Hepatocyte (in vitro differentiated cells): Measurements from ENCODE around the gene TIAM1. TPM values are rescaled to one million over a fixed set of nuclear protein-coding genes. Genes with fewer than 3 reads are reported as not detected.
A peak's percentile ranks its signal among the peaks of the same experiment; 100 is the strongest.

Experiments
- DNase-seq: peaks from one replicate; pipeline ENCODE4 v3.0.0-alpha.2; 2016; ENCODE audit warnings: low spot score
- H2AFZ ChIP-seq: fragments of 200-600 bp; sonication (generic); 2 replicates; pipeline ENCODE4 v1.6.0; 2016; ENCODE audit warnings: antibody characterized with exemption, mild to moderate bottlenecking
- H3K27ac ChIP-seq: fragments of 200-600 bp; sonication (generic); 2 replicates; pipeline ENCODE4 v1.5.1; 2016; ENCODE audit warnings: mild to moderate bottlenecking
- H3K27me3 ChIP-seq: fragments of 200-600 bp; sonication (generic); 2 replicates; pipeline ENCODE4 v1.6.1; 2016
- H3K36me3 ChIP-seq: fragments of 200-600 bp; sonication (generic); replicated peaks from 2 replicates; pipeline ENCODE4 v1.5.1; 2016; ENCODE audit warnings: low read depth; ENCODE audit not compliant: insufficient read depth
- H3K4me1 ChIP-seq: fragments of 200-600 bp; sonication (generic); 2 replicates; pipeline ENCODE4 v1.5.1; 2016; ENCODE audit warnings: mild to moderate bottlenecking, moderate library complexity; ENCODE audit not compliant: insufficient read depth
- H3K4me2 ChIP-seq: fragments of 200-600 bp; sonication (generic); 2 replicates; pipeline ENCODE4 v1.6.0; 2016
- H3K4me3 ChIP-seq: fragments of 200-600 bp; sonication (generic); 2 replicates; pipeline ENCODE4 v1.5.1; 2016; ENCODE audit warnings: mild to moderate bottlenecking
- H3K79me2 ChIP-seq: fragments of 200-600 bp; sonication (generic); 2 replicates; pipeline ENCODE4 v1.6.0; 2017; ENCODE audit warnings: mild to moderate bottlenecking
- H3K9me2 ChIP-seq: fragments of 200-600 bp; sonication (generic); replicated peaks from 2 replicates; pipeline ENCODE4 v1.6.0; 2017; ENCODE audit warnings: mild to moderate bottlenecking; ENCODE audit not compliant: insufficient read depth
- H3K9me3 ChIP-seq: fragments of 200-600 bp; sonication (generic); 2 replicates; pipeline ENCODE4 v1.5.1; 2016; ENCODE audit warnings: low read depth, mild to moderate bottlenecking
- H4K20me1 ChIP-seq: fragments of 200-600 bp; sonication (generic); 2 replicates; pipeline ENCODE4 v1.6.0; 2016; ENCODE audit warnings: mild to moderate bottlenecking; ENCODE audit not compliant: insufficient read depth, poor library complexity, severe bottlenecking
- CTCF ChIP-seq: fragments of 200-600 bp; sonication (generic); IDR thresholded peaks from 2 replicates; pipeline ENCODE4 v1.5.1; 2016; ENCODE audit warnings: antibody characterized with exemption, mild to moderate bottlenecking; ENCODE audit not compliant: poor library complexity
- EZH2 ChIP-seq: fragments of 200-600 bp; sonication (generic); IDR thresholded peaks from 2 replicates; pipeline ENCODE4 v1.6.1; 2016; ENCODE audit warnings: antibody characterized with exemption, mild to moderate bottlenecking, borderline replicate concordance
- EZH2phosphoT487 ChIP-seq: fragments of 200-600 bp; sonication (generic); IDR thresholded peaks from one replicate; pipeline ENCODE4 v1.6.1; 2018; ENCODE audit warnings: antibody characterized with exemption, mild to moderate bottlenecking, low read depth, moderate library complexity; ENCODE audit not compliant: unreplicated experiment, severe bottlenecking
- WGBS: methylation state at CpG from one replicate; pipeline ENCODE4 v1.1.6; 2016; ENCODE audit warnings: low lambda C conversion rate; ENCODE audit errors: missing lambda C conversion rate; 5-methylcytosine and 5-hydroxymethylcytosine counted together
- polyA plus RNA-seq: library from polyadenylated mRNA; unstranded; fragments of >200 nt; fragmentation: Nextera tagmentation; extraction: Ambion mirVana; gene quantifications from 2 replicates; pipeline ENCODE4 v1.2.1, GENCODE V29; 2016
- total RNA-seq: library from RNA; depleted of rRNA; stranded (reverse); fragments of >200 nt; gene quantifications from 2 replicates; pipeline ENCODE4 v1.2.3, GENCODE V29; 2014

Gene TIAM1
- total and polyA plus RNA-seq, 2 experiments from 2014 or later, result 8.8 TPM

- TF ChIP-seq EZH2phosphoT487 (no peak), CTCF (peak; percentile 12)
- no peak overlapping the region for H3K4me2 ChIP-seq
- no peaks in the 10 kb centered on the region for H4K20me1 ChIP-seq
- H3K9me3 ChIP-seq, result no peaks in the 10 kb centered on the region
- no peak overlapping the region for H3K4me3 ChIP-seq
- no peaks in the 10 kb centered on the region for H3K27me3 ChIP-seq
- peaks cover 4% of the 10 kb centered on the region for H3K4me1 ChIP-seq
- H3K27ac ChIP-seq, result no peak overlapping the region
- no peaks in the 10 kb centered on the region for H3K79me2 ChIP-seq
- H2AFZ ChIP-seq, result no peak overlapping the region
- peak; percentile 50 for DNase-seq
- WGBS, result 80% methylated on average over 9 of the region's 9 CpGs
- H3K36me3 ChIP-seq, result no peaks in the 10 kb centered on the region
- H3K9me2 ChIP-seq, result no peaks in the 10 kb centered on the region
These were observed 226.7 kb downstream of the TIAM1 start for GRCh38 chr21:31117128-31117916.

- no peak for DNase-seq
- H3K4me3 ChIP-seq, result no peak overlapping the region
- no peaks in the 10 kb centered on the region for H3K9me2 ChIP-seq
- H3K79me2 ChIP-seq, result no peaks in the 10 kb centered on the region
- WGBS, result 85% methylated on average over 9 of the region's 9 CpGs
- no peaks in the 10 kb centered on the region for H3K36me3 ChIP-seq
- H3K27me3 ChIP-seq, result no peaks in the 10 kb centered on the region
- H2AFZ ChIP-seq, result no peak overlapping the region
- H3K4me1 ChIP-seq, result peaks cover 4% of the 10 kb centered on the region
- no peak overlapping the region for H3K27ac ChIP-seq
- no peak for TF ChIP-seq EZH2
- no peak for TF ChIP-seq CTCF
- no peak for TF ChIP-seq EZH2phosphoT487
- no peaks in the 10 kb centered on the region for H4K20me1 ChIP-seq
- no peak overlapping the region for H3K4me2 ChIP-seq
- H3K9me3 ChIP-seq, result no peaks in the 10 kb centered on the region
These were observed 228.8 kb downstream of the TIAM1 start for GRCh38 chr21:31115249-31115648.

- no peaks in the 10 kb centered on the region for H3K27me3 ChIP-seq
- H3K79me2 ChIP-seq, result no peaks in the 10 kb centered on the region
- 89% methylated on average over 6 of the region's 6 CpGs for WGBS
- no peak overlapping the region for H3K27ac ChIP-seq
- H3K9me2 ChIP-seq, result no peaks in the 10 kb centered on the region
- peaks cover 3% of the 10 kb centered on the region for H3K4me1 ChIP-seq
- H3K4me3 ChIP-seq, result no peak overlapping the region
- H3K36me3 ChIP-seq, result no peaks in the 10 kb centered on the region
- H4K20me1 ChIP-seq, result no peaks in the 10 kb centered on the region
- H3K9me3 ChIP-seq, result no peaks in the 10 kb centered on the region
- no peak overlapping the region for H2AFZ ChIP-seq
- DNase-seq, result no peak
- no peak overlapping the region for H3K4me2 ChIP-seq
- TF ChIP-seq EZH2phosphoT487, result no peak
- no peak for TF ChIP-seq CTCF
- TF ChIP-seq EZH2, result no peak
These were observed 233.0 kb downstream of the TIAM1 start for GRCh38 chr21:31111093-31111492.
